AG09319 (cell line): Measurements from ENCODE around the gene AMBP.

Experiments
- DNase-seq: peaks from one replicate; pipeline ENCODE4 v3.0.0-alpha.2; 2010; ENCODE audit warnings: low read depth; ENCODE audit errors: extremely low read depth
- CTCF ChIP-seq: IDR thresholded peaks from 2 replicates; pipeline ENCODE4 v1.5.1; 2011; ENCODE audit warnings: low read depth, mild to moderate bottlenecking, inconsistent platforms, low read length, moderate library complexity

Gene AMBP

DNA sequence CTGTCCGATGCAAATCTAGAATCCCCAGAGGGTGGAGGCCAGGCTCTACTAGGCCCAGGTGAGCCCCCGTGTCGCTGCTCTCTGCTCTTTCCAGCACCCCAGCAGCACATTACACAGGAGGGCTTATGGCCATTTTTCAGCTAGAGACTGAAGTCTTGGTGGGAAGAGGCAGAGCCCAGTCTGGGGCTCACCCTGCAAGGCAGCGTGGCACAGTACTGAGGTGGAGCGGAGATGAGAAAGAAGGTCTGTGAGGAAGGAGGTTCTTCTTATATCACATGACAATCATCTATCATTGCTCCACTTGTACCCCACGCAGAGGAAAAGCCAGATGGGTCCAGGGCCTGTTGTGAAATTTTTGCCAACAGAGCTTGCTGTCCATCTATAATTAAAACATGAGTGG, 31.0 kb upstream of the AMBP start:
- TF ChIP-seq CTCF: no peak

DNA sequence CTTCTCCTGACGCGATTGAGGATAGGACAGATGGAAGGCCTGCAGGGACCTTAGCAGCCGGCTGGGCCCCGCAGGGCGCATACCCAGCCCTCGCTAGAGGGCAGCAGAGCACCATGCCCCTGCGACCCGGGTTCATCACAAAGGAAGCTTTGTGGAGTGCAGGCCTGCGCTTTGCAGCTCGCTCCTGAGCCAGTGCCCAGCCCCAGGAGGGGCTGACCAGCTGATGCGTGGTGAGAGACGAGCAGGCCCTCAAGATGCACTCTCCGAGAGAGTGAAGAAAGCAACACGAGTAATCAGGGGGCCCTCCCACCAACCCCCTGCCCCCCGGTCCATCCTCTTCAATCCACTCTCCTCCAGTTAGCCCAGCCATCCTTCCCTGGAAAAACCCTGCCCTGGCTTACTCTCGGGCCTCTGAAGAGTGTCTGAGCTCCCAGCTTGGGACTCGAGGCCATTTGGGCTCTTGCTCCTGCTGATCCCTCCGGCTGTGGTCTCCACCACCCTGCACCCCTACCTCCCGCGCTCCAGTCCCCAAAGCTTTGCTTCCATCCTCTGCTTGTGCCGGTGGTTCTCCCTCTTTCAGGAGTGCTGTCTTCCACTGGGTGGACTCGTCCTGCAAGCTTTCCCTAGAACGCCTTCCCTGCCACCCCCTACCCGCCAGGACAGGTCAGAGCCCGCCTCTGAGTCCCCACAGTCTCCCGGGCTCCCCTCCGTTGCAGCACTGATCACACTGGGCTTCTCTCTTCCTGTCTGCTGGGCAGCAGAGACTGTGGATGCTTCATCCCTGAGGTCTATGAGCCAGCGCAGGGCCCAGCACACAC, 30.1 kb upstream of the AMBP start:
- peak; percentile 40 for DNase-seq
- TF ChIP-seq CTCF: peak; percentile 98

More for the DNA sequence above, 31.0 kb upstream of the AMBP start:
- DNase-seq: no peak

DNA sequence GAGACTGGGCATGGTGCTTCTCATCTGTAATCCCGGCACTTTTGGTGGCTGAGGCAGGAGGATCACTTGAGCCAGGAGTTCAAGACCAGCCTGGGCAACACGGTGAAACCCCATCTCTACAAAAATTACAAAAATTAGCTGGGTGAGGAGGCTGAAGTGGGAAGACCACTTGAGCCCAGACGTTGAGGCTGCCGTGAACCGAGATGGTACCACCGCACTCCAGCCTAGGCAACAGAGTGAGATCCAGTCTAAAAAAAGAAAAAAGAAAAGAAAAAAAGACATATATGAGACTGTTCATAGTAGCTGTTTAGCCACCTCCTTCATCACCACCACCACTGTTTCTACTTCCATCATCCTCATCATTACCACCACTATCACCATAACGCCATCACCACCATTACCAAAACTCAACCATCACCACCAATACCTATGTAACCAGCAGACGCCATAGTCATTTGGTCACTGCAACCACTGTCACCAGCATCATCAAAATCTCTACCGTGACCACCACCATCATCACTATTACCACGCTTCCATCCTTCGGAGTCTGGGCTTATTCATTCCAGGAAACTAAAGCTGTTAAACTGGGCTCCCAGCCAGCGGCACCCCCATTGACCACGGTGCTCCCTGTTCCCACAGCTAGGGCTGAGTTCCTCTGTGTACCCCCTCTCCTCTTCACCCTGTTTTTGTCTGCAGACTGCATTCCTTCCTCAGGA, 29.3 kb upstream of the AMBP start:
- no peak for DNase-seq
- TF ChIP-seq CTCF: no peak

GRCh38 chr9:114105236-114105635, 27.1 kb upstream of the AMBP start:
- TF ChIP-seq CTCF: no peak
- DNase-seq: no peak

GRCh38 chr9:114102484-114102883, 24.4 kb upstream of the AMBP start:
- no peak for TF ChIP-seq CTCF

DNA sequence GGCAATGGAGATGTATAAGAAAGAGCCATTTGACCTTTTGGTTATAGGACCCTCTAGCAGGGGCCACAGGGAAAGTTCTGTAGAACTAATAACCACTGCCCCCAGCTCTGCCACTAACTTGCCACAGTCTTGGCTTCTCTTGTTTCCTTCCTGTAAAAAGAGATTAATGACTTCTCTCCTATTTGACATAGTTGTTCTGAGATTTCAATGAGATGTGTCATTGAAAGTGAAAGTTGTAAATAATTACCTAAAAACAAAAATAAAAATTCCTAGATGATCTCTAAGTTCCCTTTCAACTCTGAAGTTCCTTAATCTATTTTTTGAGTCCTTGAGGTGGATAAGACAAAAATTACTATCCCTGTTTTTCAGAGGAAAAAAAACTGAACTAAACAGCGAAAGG, 22.4 kb upstream of the AMBP start:
- TF ChIP-seq CTCF: no peak
- no peak for DNase-seq

More at GRCh38 chr9:114102484-114102883, 24.4 kb upstream of the AMBP start:
- no peak for DNase-seq

DNA sequence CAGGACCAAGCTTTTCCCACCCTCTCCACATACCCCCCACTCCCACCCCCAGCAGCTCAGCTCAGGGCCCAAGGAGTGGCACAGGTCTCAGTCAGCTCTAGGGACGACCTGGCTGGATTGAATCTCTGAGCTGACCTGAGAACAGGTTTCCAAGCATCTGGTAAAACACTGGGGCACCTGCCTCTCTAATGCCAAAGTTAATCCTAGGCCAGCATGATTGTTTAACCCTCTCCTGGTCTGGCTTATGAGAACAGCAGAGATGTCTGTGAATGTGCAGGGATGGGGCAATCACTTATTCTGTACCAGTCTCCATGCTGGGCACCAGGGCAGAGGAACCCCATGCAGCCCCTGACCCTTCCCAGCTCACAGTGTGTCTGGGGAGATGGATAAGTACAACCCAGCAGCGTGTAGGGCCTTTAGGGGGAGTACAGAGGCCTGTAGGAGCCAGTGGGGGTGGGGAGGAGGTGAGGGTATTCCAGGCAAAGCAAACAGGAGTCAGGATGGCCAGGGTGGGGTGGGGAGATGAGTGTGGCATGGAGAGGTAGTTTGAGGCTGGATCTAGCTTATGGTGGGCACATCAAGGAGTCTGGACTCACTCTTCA, 21.7 kb upstream of the AMBP start:
- TF ChIP-seq CTCF: no peak
- no peak for DNase-seq
